Lower leg skin (tissue), 4 donors: ENCODE data around the gene TRAPPC12. TPM values are rescaled to one million over a fixed set of nuclear protein-coding genes. Genes with fewer than 3 reads are reported as not detected.

ENCODE experiments used
- DNase-seq, 2 donors: peaks; one replicate each; pipeline ENCODE4 v3.0.0-alpha.2; 2019; ENCODE audit warnings: low spot score in 2 of 2
- H3K4me3 ChIP-seq: fragments of 200-600 bp; sonication (generic); 2 replicates; pipeline ENCODE4 v1.5.1; 2017; ENCODE audit warnings: mild to moderate bottlenecking, low read depth; ENCODE audit not compliant: poor library complexity, severe bottlenecking
- POLR2A ChIP-seq, 2 donors: fragments of 450-650 bp; IDR thresholded peaks; one replicate each; pipeline ENCODE4 v1.6.1; 2016 to 2017; ENCODE audit warnings: antibody characterized with exemption in 2 of 2, mild to moderate bottlenecking in 1 of 2, moderate library complexity in 1 of 2
- WGBS, 2 donors: methylation state at CpG; one replicate each; pipeline ENCODE4 v1.1.5; 2018; 5-methylcytosine and 5-hydroxymethylcytosine counted together
- intact Hi-C: fragments of 100-400 bp; cut with DNase I; formaldehyde crosslinking; loops from one replicate; pipeline ENCODE4 v1.15.0; 2023; ENCODE audit warnings: low total_unique reads
- total RNA-seq, 4 donors: library from RNA; depleted of rRNA; stranded (reverse); fragments of >200 nt; gene quantifications; one replicate each; pipeline ENCODE4 v1.1.0, GENCODE V29; 2016
- TF ChIP-seq, protein P1 (sequence below), 3 donors: fragments of 450-650 bp; IDR thresholded peaks; one replicate each; pipeline ENCODE4 v1.5.1; 2016; ENCODE audit warnings: antibody characterized with exemption in 3 of 3, mild to moderate bottlenecking in 3 of 3, moderate library complexity in 2 of 3

The TRAPPC12 gene
- total RNA-seq, 4 donors from 2014 or later = 79.4 to 139 (median 121) TPM

DNA sequence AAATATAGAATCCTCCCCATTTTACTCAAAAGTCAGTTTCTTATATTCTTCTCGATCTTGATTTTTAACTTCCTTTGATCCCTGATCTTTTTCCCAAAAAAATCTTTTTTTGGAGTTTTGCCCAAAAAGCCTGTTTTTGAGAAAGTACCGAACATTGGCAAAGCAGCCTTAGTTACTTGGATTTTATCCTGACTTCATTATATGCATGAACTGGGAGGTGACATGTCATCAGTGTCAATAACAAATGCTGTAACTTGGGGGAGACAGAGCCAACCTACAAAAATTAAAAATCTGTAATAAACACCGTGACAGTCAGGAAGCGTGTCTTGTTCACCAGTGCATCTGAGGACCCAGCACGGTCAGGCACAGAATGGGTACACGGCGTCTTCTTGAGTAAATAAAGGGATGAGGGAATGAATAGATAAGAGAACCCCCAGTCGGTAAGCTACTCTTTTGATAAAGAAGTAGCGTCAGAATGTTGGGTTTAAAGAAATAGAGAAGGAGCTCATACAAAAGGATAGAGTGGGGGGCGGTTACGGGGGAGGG is 24.9 kb downstream of the TRAPPC12 start:
- 79 to 85% methylated on average over 11 of the region's 11 CpGs for WGBS, 2 donors
- no peak for TF ChIP-seq POLR2A (IDR thresholded peaks at IDR 0.05)
- TF ChIP-seq, protein P1, sequence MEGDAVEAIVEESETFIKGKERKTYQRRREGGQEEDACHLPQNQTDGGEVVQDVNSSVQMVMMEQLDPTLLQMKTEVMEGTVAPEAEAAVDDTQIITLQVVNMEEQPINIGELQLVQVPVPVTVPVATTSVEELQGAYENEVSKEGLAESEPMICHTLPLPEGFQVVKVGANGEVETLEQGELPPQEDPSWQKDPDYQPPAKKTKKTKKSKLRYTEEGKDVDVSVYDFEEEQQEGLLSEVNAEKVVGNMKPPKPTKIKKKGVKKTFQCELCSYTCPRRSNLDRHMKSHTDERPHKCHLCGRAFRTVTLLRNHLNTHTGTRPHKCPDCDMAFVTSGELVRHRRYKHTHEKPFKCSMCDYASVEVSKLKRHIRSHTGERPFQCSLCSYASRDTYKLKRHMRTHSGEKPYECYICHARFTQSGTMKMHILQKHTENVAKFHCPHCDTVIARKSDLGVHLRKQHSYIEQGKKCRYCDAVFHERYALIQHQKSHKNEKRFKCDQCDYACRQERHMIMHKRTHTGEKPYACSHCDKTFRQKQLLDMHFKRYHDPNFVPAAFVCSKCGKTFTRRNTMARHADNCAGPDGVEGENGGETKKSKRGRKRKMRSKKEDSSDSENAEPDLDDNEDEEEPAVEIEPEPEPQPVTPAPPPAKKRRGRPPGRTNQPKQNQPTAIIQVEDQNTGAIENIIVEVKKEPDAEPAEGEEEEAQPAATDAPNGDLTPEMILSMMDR (IDR thresholded peaks at IDR 0.05) = no peak
- H3K4me3 ChIP-seq = no peak overlapping the region
- intact Hi-C loops = no loop called here
- no peak for DNase-seq

DNA sequence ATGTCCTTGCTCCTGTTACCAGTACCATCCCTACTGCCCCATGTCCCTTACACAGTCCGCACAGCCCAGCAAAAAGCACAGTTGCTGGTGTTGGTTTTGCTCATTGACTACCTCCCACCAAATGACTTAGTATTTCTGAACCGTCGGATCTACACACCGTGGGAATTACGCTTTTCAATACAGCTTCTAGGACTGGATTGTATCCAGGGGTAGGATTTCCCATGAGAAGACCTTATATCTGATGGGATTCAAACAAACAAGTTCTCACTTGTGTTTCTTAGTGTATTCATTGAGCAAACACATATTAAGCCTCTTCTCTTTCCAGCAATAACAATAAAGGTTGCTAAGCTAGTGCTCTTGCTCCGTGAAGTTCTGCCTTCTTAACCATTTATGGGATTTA is 25.8 kb downstream of the TRAPPC12 start:
- no peak for DNase-seq
- H3K4me3 ChIP-seq = no peak overlapping the region
- TF ChIP-seq, protein P1 (IDR thresholded peaks at IDR 0.05) = no peak
- no peak for TF ChIP-seq POLR2A (IDR thresholded peaks at IDR 0.05)
- intact Hi-C loops = no loop called here
- WGBS, 2 donors = 65 to 74% methylated on average over 6 of the region's 6 CpGs

DNA sequence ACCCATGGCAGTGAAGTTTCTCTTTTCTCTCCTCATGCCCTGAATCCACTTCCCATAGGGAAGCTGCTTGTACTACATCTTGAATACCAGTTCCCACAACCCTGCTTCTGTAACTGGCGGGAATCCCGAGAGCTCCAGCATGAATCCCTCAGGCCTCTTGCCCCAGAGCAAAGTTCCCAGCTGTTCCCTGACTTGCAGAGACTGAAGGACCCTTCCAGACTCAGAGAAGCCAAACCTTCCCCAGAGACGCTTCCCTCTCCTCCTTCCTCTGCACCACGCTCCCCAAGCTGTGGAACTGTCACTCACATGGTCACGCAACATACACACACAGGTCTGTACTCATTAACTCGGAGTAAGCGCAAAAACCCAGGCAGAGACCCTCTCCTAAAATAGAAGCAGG is 26.4 kb downstream of the TRAPPC12 start:
- intact Hi-C loops = no loop called here
- no peak for DNase-seq
- 89 to 91% methylated on average over 7 of the region's 7 CpGs for WGBS, 2 donors

DNA sequence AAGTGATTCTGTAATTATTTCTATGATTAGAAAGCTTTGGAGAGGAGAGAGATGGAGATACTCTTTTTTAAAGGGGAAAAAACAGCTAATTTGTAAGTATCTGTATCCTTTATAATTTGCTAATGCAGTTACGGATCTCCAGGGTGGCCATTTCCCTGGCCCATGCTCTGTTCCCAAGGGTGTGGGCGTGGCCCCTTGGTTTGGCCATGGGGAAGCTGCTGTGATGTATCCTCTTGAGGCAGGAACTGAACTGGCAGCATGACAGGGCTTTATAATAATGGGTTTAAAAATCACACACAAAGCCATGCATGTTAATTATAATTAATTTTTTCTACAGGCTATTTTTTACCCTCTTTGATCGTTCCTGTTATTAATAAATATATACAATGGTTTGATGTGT is 27.0 kb downstream of the TRAPPC12 start:
- TF ChIP-seq, protein P1 (IDR thresholded peaks at IDR 0.05) = no peak
- TF ChIP-seq POLR2A (IDR thresholded peaks at IDR 0.05) = no peak
- 54 to 65% methylated on average over 3 of the region's 3 CpGs for WGBS, 2 donors
- no peak for DNase-seq

More for the DNA sequence above, 26.4 kb downstream of the TRAPPC12 start:
- no peak overlapping the region for H3K4me3 ChIP-seq
- TF ChIP-seq POLR2A (IDR thresholded peaks at IDR 0.05) = no peak
- TF ChIP-seq, protein P1 (IDR thresholded peaks at IDR 0.05) = no peak

DNA sequence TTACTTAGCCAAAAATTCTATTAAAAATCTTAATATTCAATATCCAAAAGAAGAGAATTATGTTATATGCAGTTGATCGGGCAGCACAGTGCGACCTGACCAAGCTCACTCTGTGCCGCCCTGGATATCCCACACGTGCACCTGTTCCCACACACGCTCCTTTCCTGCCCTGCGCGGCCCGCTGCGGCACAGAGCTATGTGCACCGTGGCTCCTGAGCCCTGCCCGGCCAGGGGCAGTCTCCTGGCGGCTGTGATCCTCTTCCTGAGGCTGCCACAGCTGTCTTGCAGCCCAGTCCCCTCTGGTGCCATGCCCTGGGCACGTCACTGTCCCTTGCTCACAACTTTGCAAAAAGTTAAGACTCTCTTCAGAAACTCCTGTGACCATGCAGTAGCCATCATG is 29.3 kb downstream of the TRAPPC12 start:
- intact Hi-C loops = no loop called here
- DNase-seq = no peak
- TF ChIP-seq POLR2A (IDR thresholded peaks at IDR 0.05) = no peak
- TF ChIP-seq, protein P1 (IDR thresholded peaks at IDR 0.05) = no peak
- no peak overlapping the region for H3K4me3 ChIP-seq
- WGBS, 2 donors = 97 to 98% methylated on average over 13 of the region's 13 CpGs

More for the DNA sequence above, 27.0 kb downstream of the TRAPPC12 start:
- H3K4me3 ChIP-seq = no peak overlapping the region
- intact Hi-C loops = no loop called here

DNA sequence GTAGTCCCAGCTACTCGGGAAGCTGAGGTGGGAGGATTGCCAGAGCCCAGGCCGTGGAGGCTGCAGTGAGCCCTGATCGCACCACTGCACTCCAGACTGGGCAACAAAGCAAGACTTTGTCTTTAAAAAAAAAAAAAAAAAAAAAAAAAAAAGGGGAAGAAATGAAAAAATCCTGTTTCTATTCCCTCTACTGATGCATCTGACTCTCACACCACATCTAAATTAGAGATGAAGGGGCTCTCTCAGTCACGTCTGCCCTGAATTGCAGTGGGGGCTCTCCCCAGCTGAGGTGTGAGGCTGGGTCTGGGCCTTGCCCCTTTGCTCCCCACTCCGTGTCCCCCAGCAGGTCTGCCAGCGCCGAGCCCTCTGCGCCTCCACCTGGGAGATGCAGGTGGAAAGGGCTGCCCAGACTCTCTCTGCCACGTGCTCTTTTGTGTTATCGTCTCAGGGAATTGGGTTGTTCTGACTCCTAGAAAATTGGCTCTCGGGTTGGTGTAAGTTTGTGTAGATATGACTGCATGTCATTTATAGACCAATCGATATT is 30.2 kb downstream of the TRAPPC12 start:
- no peak for DNase-seq
- H3K4me3 ChIP-seq = no peak overlapping the region
- WGBS, 2 donors = 93 to 94% methylated on average over 12 of the region's 12 CpGs
- TF ChIP-seq, protein P1 (IDR thresholded peaks at IDR 0.05) = no peak
- no peak for TF ChIP-seq POLR2A (IDR thresholded peaks at IDR 0.05)
- intact Hi-C loops = no loop called here
